Activated CD4-positive, alpha-beta T cell treated with anti-CD3 and anti-CD28 coated beads for 48 hours (primary cell): ENCODE measurements around the gene GADD45B.

Experiments used
- DNase-seq: peaks from one replicate; pipeline ENCODE4 v3.0.0-alpha.2; 2020

GADD45B gene

GRCh38 chr19:2519482-2519881 lies 43.6 kb downstream of the GADD45B start:
- no peak for DNase-seq

- DNase-seq, result no peak
These were observed 47.8 kb downstream of the GADD45B start for GRCh38 chr19:2523630-2524311.

GRCh38 chr19:2524361-2524839 lies 48.5 kb downstream of the GADD45B start:
- no peak for DNase-seq

GRCh38 chr19:2524840-2525723 lies 49.2 kb downstream of the GADD45B start:
- no peak for DNase-seq

GRCh38 chr19:2527171-2527570 lies 51.2 kb downstream of the GADD45B start:
- no peak for DNase-seq

- DNase-seq, result no peak
These were observed 51.8 kb downstream of the GADD45B start for GRCh38 chr19:2527686-2528085.
